ENCODE measurements around the gene FERMT3.

- TF ChIP-seq CTCF (IDR thresholded peaks at IDR 0.05; ENCODE audit: low read depth, low read length, missing input control) = no peak
- TF ChIP-seq HNF4A (conservative IDR thresholded peaks at IDR 0.05) = no peak
- TF ChIP-seq REST (IDR thresholded peaks at IDR 0.05) = no peak
Measured at GRCh38 chr11:64227405-64227956, 21.0 kb downstream of the FERMT3 start.
